T-cell (primary cell): ENCODE results near the gene KDM2B. TPM values are rescaled to one million over a fixed set of nuclear protein-coding genes. Genes with fewer than 3 reads are reported as not detected.
A peak's percentile ranks its signal among the peaks of the same experiment; 100 is the strongest.

Experiments used
- ATAC-seq, 4 experiments: fragments of 200-7000 bp in 3 of 4; fragments of 150-1000 bp in 1 of 4; cut with Tn5 transposase; replicated peaks in 1 of 4; 1 replicate in 3 of 4; 2 replicates in 1 of 4; pipeline ENCODE4 v1.10.0; 2021; ENCODE audit warnings: moderate library complexity in 3 of 4, mild to moderate bottlenecking in 2 of 4, moderate number of reproducible peaks in 1 of 4
- CTCF ChIA-PET, 2 donors: fragments of 300-600 bp; sonication (Branson Sonifier 250); formaldehyde crosslinking; loops; one replicate each; lab custom pipeline; 2022; ENCODE audit warnings: antibody characterized with exemption in 2 of 2; lab: Charles Lee
- POLR2A ChIA-PET, 2 donors: fragments of 300-600 bp; sonication (Branson Sonifier 250); formaldehyde crosslinking; loops; one replicate each; lab custom pipeline; 2022; ENCODE audit warnings: antibody characterized with exemption in 2 of 2; lab: Charles Lee
- DNase-seq, 35 experiments: peaks; one replicate each; pipeline versions ENCODE4 v3.0.0 to v3.0.0-alpha.2; 2013 to 2023
- H3K27ac ChIP-seq: one replicate; pipeline ENCODE4 v1.5.1; 2013; ENCODE audit warnings: low read length
- H3K27me3 ChIP-seq, 2 experiments: replicated peaks in 1 of 2; 1 replicate in 1 of 2; 2 replicates in 1 of 2; pipeline versions ENCODE4 v1.6.1 to v1.7.0; 2013; ENCODE audit warnings: low read length in 1 of 2, mixed read lengths in 1 of 2; ENCODE audit not compliant: control insufficient read depth in 2 of 2, insufficient read depth in 2 of 2; ENCODE audit errors: extremely low read depth in 1 of 2
- H3K36me3 ChIP-seq, 2 donors: 1 replicate in 1 of 2; 2 replicates in 1 of 2; pipeline versions ENCODE4 v1.6.1 to v1.7.0; 2013; ENCODE audit warnings: low read length in 1 of 2; ENCODE audit not compliant: control insufficient read depth in 2 of 2, insufficient read depth in 1 of 2; ENCODE audit errors: extremely low read depth in 1 of 2
- H3K4me1 ChIP-seq, 2 experiments: 1 replicate in 1 of 2; 2 replicates in 1 of 2; pipeline versions ENCODE4 v1.6.1 to v1.7.0; 2013; ENCODE audit warnings: low read length in 2 of 2, mixed read lengths in 1 of 2; ENCODE audit not compliant: insufficient read depth in 2 of 2, control insufficient read depth in 1 of 2; ENCODE audit errors: extremely low read depth in 1 of 2
- H3K4me3 ChIP-seq, 2 donors: 1 replicate in 1 of 2; 2 replicates in 1 of 2; pipeline versions ENCODE4 v1.5.1 to v1.7.0; 2013; ENCODE audit warnings: mild to moderate bottlenecking in 2 of 2, low read length in 1 of 2, moderate library complexity in 1 of 2; ENCODE audit not compliant: control insufficient read depth in 1 of 2; ENCODE audit errors: extremely low read depth in 1 of 2
- H3K9me3 ChIP-seq: 2 replicates; pipeline ENCODE4 v1.7.0; 2013
- H3K27ac Mint-ChIP-seq, 2 donors: one replicate each; pipeline ENCODE4 v1.8.0; 2020 to 2021; ENCODE audit warnings: mild to moderate bottlenecking in 2 of 2, mixed read lengths in 2 of 2
- H3K27me3 Mint-ChIP-seq, 2 donors: one replicate each; pipeline ENCODE4 v1.8.0; 2021 to 2022; ENCODE audit warnings: mixed read lengths in 2 of 2
- H3K36me3 Mint-ChIP-seq: one replicate; pipeline ENCODE4 v1.8.0; 2021; ENCODE audit warnings: mixed read lengths
- H3K4me1 Mint-ChIP-seq, 3 donors: one replicate each; pipeline ENCODE4 v1.8.0; 2020 to 2022; ENCODE audit warnings: mixed read lengths in 3 of 3, mild to moderate bottlenecking in 1 of 3
- H3K4me3 Mint-ChIP-seq, 3 donors: one replicate each; pipeline ENCODE4 v1.8.0; 2020 to 2022; ENCODE audit warnings: mild to moderate bottlenecking in 3 of 3, mixed read lengths in 3 of 3, moderate library complexity in 3 of 3
- H3K9me3 Mint-ChIP-seq, 3 donors: one replicate each; pipeline ENCODE4 v1.8.0; 2020 to 2022; ENCODE audit warnings: mixed read lengths in 3 of 3
- WGBS: methylation state at CpG from one replicate; pipeline ENCODE4 v1.1.5; 2013; ENCODE audit warnings: missing lambda C conversion rate; ENCODE audit not compliant: insufficient coverage; 5-methylcytosine and 5-hydroxymethylcytosine counted together
- total RNA-seq, 35 experiments: library from RNA in 6 of 35; stranded (reverse) in 6 of 35; fragments of 120-200 nt in 1 of 35; gene quantifications; one replicate each; pipeline versions ENCODE4 v1.2.1 to v1.2.4 and lab custom pipeline; 2013 to 2026

The KDM2B gene
- total RNA-seq, 5 donors from 2014 or later (not counting 1 experiment from before 2014, with no cell fraction given), result 74.1 to 102 (median 95.8) TPM

GRCh38 chr12:121522971-121523370 lies 57.9 kb downstream of the KDM2B start:
- H3K27me3 Mint-ChIP-seq, result no peaks in the 10 kb centered on the region
- H3K36me3 ChIP-seq, result peaks cover 11 to 59% of the 10 kb centered on the region in 2 donors
- H3K4me3 ChIP-seq, result no peak overlapping the region
- no peak for ATAC-seq
- no peak overlapping the region for H3K4me3 Mint-ChIP-seq
- DNase-seq, result no peak
- H3K36me3 Mint-ChIP-seq, result peaks cover 16% of the 10 kb centered on the region
- WGBS, result 80% methylated on average over 7 of the region's 11 CpGs
- ChIA-PET CTCF (no interaction called here), POLR2A (no interaction called here)
- no peak overlapping the region for H3K27ac Mint-ChIP-seq
- H3K9me3 Mint-ChIP-seq, result no peaks in the 10 kb centered on the region
- peaks cover 0 to 9% of the 10 kb centered on the region in 2 experiments for H3K4me1 ChIP-seq
- no peaks in the 10 kb centered on the region for H3K27me3 ChIP-seq
- peaks cover 0 to 6% (median 3%) of the 10 kb centered on the region in 3 donors for H3K4me1 Mint-ChIP-seq
- H3K9me3 ChIP-seq, result no peaks in the 10 kb centered on the region
- no peak overlapping the region for H3K27ac ChIP-seq

- Histone ChIP-seq H3K9me3 (no peaks in the 10 kb centered on the region), H3K27me3 (no peaks in the 10 kb centered on the region), H3K4me1 (peaks cover 0 to 9% of the 10 kb centered on the region in 2 experiments), H3K27ac (no peak overlapping the region), H3K4me3 (no peak overlapping the region), H3K36me3 (peaks cover 11 to 58% of the 10 kb centered on the region in 2 donors)
- no peaks in the 10 kb centered on the region for H3K27me3 Mint-ChIP-seq
- no peaks in the 10 kb centered on the region for H3K9me3 Mint-ChIP-seq
- H3K36me3 Mint-ChIP-seq, result peaks cover 19% of the 10 kb centered on the region
- no peak for DNase-seq
- ChIA-PET POLR2A (no interaction called here), CTCF (interaction anchor here in 1 of 2 donors (0.5 kb wide), 2 partner anchors 26 to 99 kb away, joined by 3 to 4 read pairs; no protein-coding TSS in a partner anchor)
- WGBS, result 84% methylated on average over 14 of the region's 20 CpGs
- no peak overlapping the region for H3K4me3 Mint-ChIP-seq
- peaks cover 3 to 8% (median 5%) of the 10 kb centered on the region in 3 donors for H3K4me1 Mint-ChIP-seq
- ATAC-seq, result no peak
- no peak overlapping the region for H3K27ac Mint-ChIP-seq
Measured at GRCh38 chr12:121520586-121521086, 60.2 kb downstream of the KDM2B start.

- 99% methylated on average over 13 of the region's 13 CpGs for WGBS
- peaks cover 5 to 10% (median 8%) of the 10 kb centered on the region in 3 donors for H3K4me1 Mint-ChIP-seq
- no peak for ATAC-seq
- Histone ChIP-seq H3K4me3 (no peak overlapping the region), H3K9me3 (no peaks in the 10 kb centered on the region), H3K27ac (no peak overlapping the region), H3K36me3 (peaks cover 11 to 55% of the 10 kb centered on the region in 2 donors), H3K4me1 (peaks cover 0 to 9% of the 10 kb centered on the region in 2 experiments), H3K27me3 (no peaks in the 10 kb centered on the region)
- no peak overlapping the region for H3K4me3 Mint-ChIP-seq
- POLR2A ChIA-PET, result no interaction called here
- H3K27ac Mint-ChIP-seq, result no peak overlapping the region
- DNase-seq, result no peak
- peaks cover 19% of the 10 kb centered on the region for H3K36me3 Mint-ChIP-seq
- no peaks in the 10 kb centered on the region for H3K9me3 Mint-ChIP-seq
- CTCF ChIA-PET, result interaction anchor here in 1 of 2 donors (0.5 kb wide), 1 partner anchor 100 kb away, joined by 4 read pairs; no protein-coding TSS in a partner anchor
- no peaks in the 10 kb centered on the region for H3K27me3 Mint-ChIP-seq
Measured at GRCh38 chr12:121520119-121520518, 60.7 kb downstream of the KDM2B start.

GRCh38 chr12:121519227-121519626 lies 61.6 kb downstream of the KDM2B start:
- peaks cover 8 to 47% of the 10 kb centered on the region in 2 donors for H3K36me3 ChIP-seq
- ChIA-PET POLR2A (no interaction called here), CTCF (no interaction called here)
- Mint-ChIP-seq H3K27me3 (no peaks in the 10 kb centered on the region), H3K9me3 (no peaks in the 10 kb centered on the region), H3K4me3 (no peak overlapping the region), H3K4me1 (peaks cover 9 to 13% (median 12%) of the 10 kb centered on the region in 3 donors), H3K36me3 (peaks cover 18% of the 10 kb centered on the region), H3K27ac (no peak overlapping the region)
- H3K27me3 ChIP-seq, result no peaks in the 10 kb centered on the region
- no peaks in the 10 kb centered on the region for H3K9me3 ChIP-seq
- no peak overlapping the region for H3K27ac ChIP-seq
- peaks cover 3 to 13% of the 10 kb centered on the region in 2 experiments for H3K4me1 ChIP-seq
- no peak overlapping the region for H3K4me3 ChIP-seq
- no peak for ATAC-seq
- no peak for DNase-seq

GRCh38 chr12:121518656-121519055 lies 62.2 kb downstream of the KDM2B start:
- ChIA-PET POLR2A (no interaction called here), CTCF (interaction anchor here in 1 of 2 donors (0.6 kb wide), 1 partner anchor 127 kb away, joined by 3 read pairs; no protein-coding TSS in a partner anchor)
- no peaks in the 10 kb centered on the region for H3K27me3 ChIP-seq
- no peak overlapping the region for H3K27ac Mint-ChIP-seq
- H3K4me3 Mint-ChIP-seq, result no peak overlapping the region
- no peak overlapping the region for H3K4me3 ChIP-seq
- no peaks in the 10 kb centered on the region for H3K27me3 Mint-ChIP-seq
- ATAC-seq (no peak), DNase-seq (no peak)
- H3K4me1 Mint-ChIP-seq, result peaks cover 12 to 13% (median 13%) of the 10 kb centered on the region in 3 donors
- H3K4me1 ChIP-seq, result peaks cover 4 to 17% of the 10 kb centered on the region in 2 experiments
- no peaks in the 10 kb centered on the region for H3K9me3 Mint-ChIP-seq
- WGBS, result 100% methylated on average over 4 of the region's 10 CpGs
- no peak overlapping the region for H3K27ac ChIP-seq
- H3K36me3 ChIP-seq, result peaks cover 8 to 43% of the 10 kb centered on the region in 2 donors
- no peaks in the 10 kb centered on the region for H3K9me3 ChIP-seq
- peaks cover 12% of the 10 kb centered on the region for H3K36me3 Mint-ChIP-seq

GRCh38 chr12:121516437-121517011 lies 64.3 kb downstream of the KDM2B start:
- WGBS, result 96% methylated on average over 7 of the region's 10 CpGs
- peaks cover 8 to 57% of the 10 kb centered on the region in 2 donors for H3K36me3 ChIP-seq
- ATAC-seq (no peak), DNase-seq (no peak)
- H3K27ac ChIP-seq, result no peak overlapping the region
- H3K36me3 Mint-ChIP-seq, result peaks cover 17% of the 10 kb centered on the region
- POLR2A ChIA-PET, result no interaction called here
- H3K27me3 Mint-ChIP-seq, result no peaks in the 10 kb centered on the region
- H3K9me3 Mint-ChIP-seq, result no peaks in the 10 kb centered on the region
- peak overlapping the region in 1 of 2 donors; percentile 15 for H3K27ac Mint-ChIP-seq
- CTCF ChIA-PET, result no interaction called here
- no peaks in the 10 kb centered on the region for H3K9me3 ChIP-seq
- no peak overlapping the region for H3K4me3 Mint-ChIP-seq
- H3K4me3 ChIP-seq, result no peak overlapping the region
- H3K4me1 Mint-ChIP-seq, result peaks cover 12 to 13% (median 12%) of the 10 kb centered on the region in 3 donors
- peaks cover 4 to 9% of the 10 kb centered on the region in 2 experiments for H3K4me1 ChIP-seq
- H3K27me3 ChIP-seq, result no peaks in the 10 kb centered on the region
